Measurements from ENCODE around the gene UBR1.

Gene UBR1

GRCh38 chr15:43107751-43108150, 1.9 kb upstream of the UBR1 start:
- no peak for DNase-seq (ENCODE audit: low read depth in 2 of 2)

GRCh38 chr15:43106486-43106829, 620 bp upstream of the UBR1 start:
- DNase-seq (ENCODE audit: low read depth in 2 of 2), result no peak

- no peak for DNase-seq (ENCODE audit: low read depth in 2 of 2)
Observed at GRCh38 chr15:43105077-43105736, 631 bp downstream of the UBR1 start.

- no peak for DNase-seq (ENCODE audit: low read depth in 2 of 2)
Observed at GRCh38 chr15:43104426-43104825, 1.4 kb downstream of the UBR1 start.

GRCh38 chr15:43103907-43104306, 1.9 kb downstream of the UBR1 start:
- no peak for DNase-seq (ENCODE audit: low read depth in 2 of 2)

GRCh38 chr15:43102187-43102586, 3.7 kb downstream of the UBR1 start:
- DNase-seq (ENCODE audit: low read depth in 2 of 2), result no peak

DNA sequence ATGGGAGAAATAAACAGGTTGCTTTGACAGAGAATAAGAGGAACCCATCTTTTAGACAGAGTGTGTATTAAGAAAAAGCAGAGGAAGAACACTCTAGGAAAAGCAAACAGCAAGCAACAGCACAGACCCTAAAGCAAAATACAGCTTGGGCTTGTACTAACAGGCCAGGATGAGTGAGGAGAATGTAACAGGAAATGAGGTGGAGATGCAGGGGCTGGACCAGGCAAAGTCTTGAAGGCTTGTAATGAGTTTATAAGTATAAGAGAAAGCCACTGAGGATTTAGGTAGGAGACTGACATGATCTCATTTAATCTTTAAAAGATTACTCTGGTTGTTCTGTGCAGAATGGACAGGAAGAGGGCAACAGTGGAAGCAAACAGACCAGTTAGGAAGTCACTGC, 4.9 kb downstream of the UBR1 start:
- no peak for DNase-seq (ENCODE audit: low read depth in 2 of 2)

DNA sequence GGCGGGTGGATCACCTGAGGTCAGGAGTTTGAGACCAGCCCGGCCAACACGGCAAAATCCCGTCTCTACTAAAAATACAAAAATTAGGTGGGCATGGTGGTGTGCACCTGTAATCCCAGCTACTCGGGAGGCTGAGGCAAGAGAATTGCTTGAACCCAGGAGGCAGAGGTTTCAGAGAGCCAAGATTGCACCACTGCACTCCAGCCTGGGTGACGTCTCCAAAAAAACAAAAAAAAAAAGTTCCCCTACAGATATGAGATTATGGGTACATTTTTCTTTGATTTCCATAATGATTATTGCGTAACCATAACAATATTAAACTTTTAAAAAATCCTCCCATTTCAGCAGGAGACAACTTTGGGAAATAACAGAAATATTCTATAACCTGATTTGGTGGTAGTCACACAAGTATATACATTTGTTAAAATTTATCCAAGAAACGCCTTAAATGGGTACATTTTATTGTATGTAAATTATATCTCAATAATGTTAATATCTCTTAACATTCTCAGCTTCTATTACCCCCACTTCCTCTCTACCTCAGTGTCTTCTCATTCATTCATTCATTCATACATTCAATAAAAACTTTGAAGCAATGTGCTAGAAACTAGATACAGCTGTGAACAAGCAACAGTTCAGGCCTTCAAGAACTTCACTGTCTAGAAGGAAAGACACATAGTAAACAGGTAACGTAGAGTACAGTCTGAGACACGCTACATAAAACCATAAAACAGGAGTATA, 6.6 kb downstream of the UBR1 start:
- no peak for DNase-seq (ENCODE audit: low read depth in 2 of 2)

- DNase-seq (ENCODE audit: low read depth in 2 of 2), result no peak
Observed at GRCh38 chr15:43096411-43096810, 9.4 kb downstream of the UBR1 start.

DNA sequence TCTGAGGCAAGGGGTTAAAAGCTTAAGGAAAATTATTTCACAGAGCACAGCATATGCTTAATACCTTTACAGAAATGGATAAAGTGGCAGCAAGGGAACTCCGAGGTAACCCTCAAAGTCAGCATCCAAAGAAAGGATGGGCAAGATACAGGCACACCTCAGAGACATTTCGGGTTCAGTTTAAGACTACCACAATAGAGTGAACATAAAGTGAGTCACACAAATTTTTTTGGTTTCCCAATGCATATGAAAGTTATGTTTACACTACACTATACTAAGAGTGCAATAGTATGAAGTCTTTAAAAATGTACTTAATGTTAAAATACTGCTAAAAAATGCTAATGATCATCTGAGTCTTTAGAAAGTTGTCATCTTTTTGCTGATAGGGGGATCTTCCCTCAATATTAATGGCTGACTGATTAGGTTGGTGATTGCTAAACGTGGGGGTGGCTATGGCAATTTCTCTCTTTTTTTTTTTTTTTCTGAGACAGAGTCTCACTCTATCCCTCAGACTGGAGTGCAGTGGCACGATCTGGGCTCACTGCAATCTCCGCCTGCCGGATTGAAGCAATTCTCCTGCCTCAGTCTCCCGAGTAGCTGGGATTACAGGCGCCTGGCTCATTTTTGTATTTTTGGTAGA, 10.0 kb downstream of the UBR1 start:
- DNase-seq (ENCODE audit: low read depth in 2 of 2), result no peak

DNA sequence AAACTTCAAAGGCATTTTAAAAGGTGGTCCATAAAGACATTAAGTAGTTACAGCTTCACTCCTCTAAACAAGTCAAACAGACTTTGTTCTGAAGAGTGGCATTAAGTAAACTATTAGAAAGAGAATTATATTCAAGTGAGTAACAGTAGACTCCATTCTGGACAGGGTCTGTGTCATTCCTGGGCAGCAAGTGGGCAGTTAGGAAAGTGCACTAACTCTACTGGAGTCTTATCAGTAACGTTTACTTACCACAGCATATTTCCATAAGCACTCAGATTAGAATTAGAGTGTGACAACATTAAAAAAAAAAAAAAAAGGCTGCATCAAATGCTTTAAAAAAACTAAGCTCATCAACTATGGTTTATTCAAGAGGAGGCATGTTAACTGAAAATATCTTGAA, 10.6 kb downstream of the UBR1 start:
- DNase-seq (ENCODE audit: low read depth in 2 of 2), result no peak

DNA sequence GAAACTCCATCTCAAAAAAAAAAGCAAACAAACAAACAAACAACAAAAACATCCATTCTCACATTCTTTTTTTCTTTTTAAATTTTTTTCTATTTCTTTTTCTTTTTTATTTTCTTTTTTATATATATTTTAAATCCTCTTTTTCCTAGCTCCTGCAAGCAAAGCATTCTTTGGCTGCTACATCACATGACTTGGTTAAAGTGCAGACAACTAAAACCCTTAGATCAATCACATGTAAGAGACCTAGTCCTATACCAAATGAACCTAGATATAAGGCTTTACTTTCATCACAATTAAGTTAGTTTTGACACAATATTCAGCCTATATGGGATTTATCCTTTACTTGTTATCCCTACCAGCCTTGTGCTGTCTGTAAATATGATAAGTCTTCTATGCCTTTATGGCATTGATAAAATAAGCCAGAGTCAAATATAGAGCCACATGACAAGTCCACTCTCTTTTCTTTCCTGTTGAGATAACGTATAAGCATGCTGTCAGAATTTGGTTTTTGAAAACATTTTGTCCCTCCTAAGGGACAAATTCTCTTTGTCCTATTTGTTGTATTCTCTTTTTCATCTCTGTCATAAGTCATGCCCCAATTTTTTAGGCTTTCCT, 11.3 kb downstream of the UBR1 start:
- DNase-seq (ENCODE audit: low read depth in 2 of 2), result no peak

DNA sequence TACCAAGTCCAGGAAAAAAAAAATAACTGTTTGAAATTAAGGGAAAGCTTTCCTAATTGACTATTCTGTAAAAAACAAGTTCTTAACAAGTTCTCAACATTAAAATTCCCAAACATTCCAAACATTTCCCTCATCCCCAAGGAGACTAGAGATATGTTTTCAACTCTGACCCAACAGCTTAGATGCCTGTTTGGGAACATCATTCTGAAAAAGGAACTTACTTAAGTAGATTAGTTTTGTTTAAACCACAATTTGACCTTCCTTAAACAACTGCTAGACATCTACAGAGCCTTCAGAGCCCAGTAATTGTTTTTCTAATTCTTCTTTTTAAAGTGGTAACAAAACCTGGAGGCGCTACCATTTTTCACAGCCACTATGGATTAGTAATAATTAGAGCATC, 12.8 kb downstream of the UBR1 start:
- no peak for DNase-seq (ENCODE audit: low read depth in 2 of 2)

DNA sequence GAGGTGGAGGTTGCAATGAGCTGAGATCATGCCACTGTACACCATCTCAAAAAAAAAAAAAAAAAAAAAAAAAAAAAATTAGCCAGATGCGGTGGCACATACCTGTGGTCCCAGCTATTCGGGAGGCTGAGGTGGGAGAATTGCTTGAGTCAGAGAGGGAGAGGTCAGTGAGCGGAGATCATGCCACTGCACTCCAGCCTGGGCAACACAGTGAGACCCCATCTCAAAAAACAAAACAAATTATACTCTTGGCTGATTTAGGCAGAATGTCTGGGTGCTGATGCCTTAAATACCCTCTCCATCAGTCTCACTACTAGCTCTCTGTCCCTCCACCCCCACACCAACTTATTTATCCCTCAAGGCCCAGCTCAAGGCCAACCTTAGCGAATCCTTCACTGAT, 14.0 kb downstream of the UBR1 start:
- no peak for DNase-seq (ENCODE audit: low read depth in 2 of 2)

- DNase-seq (ENCODE audit: low read depth in 2 of 2), result no peak
Observed at GRCh38 chr15:43086551-43086950, 19.3 kb downstream of the UBR1 start.

DNA sequence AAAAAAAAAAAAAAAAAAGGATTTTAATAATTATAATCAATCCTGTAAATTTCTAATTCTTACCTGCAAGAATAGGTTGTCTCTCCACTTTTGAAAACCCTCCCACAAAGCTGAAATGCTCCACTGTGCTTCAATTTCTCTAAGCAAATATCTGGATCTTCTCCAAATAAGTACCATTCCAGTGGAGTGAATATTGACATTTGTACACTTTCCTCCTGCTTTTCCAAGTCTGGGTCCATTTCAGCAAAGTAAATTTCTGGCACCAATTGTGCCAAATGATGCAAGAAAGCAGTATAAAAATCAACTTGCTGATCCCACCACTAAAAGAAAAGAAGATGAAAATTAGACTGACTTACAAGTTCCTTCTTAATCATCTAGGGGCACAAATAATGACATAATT, 19.9 kb downstream of the UBR1 start:
- DNase-seq (ENCODE audit: low read depth in 2 of 2), result no peak

DNA sequence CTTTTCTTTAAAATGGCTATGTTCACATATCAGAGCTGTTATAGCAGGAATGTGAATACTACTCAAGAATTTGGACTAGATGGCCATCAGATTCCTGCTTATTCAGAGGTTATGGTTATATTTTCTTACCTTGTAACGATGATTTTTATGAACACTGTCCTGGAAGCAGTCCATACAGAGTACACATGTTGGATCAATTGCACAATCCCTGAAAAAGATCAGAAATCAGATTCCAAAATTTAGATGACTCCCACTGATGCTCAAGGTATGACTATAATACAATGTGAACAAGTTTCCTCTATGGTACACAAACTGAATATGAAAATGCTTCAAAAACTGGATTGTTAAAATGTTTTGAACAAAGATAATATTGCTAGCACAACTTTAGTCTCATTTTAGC, 23.3 kb downstream of the UBR1 start:
- no peak for DNase-seq (ENCODE audit: low read depth in 2 of 2)

DNA sequence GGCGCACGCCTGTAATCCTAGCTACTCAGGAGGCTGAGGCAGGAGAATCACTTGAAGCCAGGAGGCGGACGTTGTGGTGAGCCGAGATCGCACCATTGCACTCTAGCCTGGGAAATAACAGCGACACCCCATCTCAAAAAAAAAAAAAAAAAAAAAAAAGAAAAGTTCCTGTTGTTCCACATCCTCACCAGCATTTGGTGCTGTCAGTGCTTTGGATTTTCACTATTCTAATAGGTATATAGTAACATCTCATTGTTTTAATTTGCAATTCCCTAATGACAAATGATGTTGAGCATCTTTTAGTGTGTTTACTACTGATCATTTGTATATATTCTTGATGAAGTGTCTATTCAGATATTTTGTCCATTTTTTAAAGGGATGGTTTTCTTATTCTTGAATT, 24.6 kb downstream of the UBR1 start:
- no peak for DNase-seq (ENCODE audit: low read depth in 2 of 2)

GRCh38 chr15:43071451-43071850, 34.4 kb downstream of the UBR1 start:
- no peak for DNase-seq (ENCODE audit: low read depth in 2 of 2)

DNA sequence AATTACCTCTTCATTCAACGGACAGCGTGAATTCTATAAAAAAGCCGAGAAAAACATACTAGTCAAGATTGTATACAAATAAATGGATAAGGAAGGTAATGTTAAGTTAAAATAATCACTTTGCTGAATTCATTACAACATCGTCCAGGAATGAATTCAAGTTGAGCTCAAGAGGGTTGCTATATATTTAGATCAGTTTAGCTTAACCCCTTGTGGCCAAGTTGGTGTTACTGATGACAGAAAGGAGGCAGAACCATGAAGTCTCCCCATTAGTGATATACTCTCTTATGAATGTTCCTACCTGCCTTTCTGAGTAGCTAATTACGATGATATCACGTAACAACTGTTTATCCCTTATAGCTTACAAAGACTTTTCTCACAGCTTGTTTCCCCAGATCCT, 34.9 kb downstream of the UBR1 start:
- no peak for DNase-seq (ENCODE audit: low read depth in 2 of 2)

DNA sequence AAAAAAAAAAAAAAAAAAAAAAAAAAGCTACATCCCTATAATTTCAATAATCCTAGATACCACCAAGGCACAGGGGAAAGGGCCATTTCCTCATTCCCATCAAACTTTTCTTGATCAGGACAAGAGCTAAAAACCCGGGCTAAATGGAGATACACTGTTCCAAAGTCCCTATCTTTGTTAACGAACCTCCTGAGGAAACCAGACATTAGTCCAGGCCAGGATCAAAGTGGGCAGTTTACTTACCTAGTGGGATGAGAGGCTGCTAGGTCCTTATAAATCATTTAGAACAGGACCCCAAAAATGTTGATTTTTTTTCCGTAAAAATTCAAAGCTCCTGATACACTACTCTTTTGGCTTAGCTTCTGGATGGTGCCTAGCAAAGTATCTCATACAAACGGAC, 35.6 kb downstream of the UBR1 start:
- DNase-seq (ENCODE audit: low read depth in 2 of 2), result no peak

GRCh38 chr15:43067717-43068461, 37.9 kb downstream of the UBR1 start:
- no peak for DNase-seq (ENCODE audit: low read depth in 2 of 2)
